Measurements from ENCODE around the gene DOK1. TPM values are rescaled to one million over a fixed set of nuclear protein-coding genes. Genes with fewer than 3 reads are reported as not detected.

The DOK1 gene
- total and polyA plus RNA-seq, 8 donors: 5.7 to 14.0 (median 7.5) TPM

DNA sequence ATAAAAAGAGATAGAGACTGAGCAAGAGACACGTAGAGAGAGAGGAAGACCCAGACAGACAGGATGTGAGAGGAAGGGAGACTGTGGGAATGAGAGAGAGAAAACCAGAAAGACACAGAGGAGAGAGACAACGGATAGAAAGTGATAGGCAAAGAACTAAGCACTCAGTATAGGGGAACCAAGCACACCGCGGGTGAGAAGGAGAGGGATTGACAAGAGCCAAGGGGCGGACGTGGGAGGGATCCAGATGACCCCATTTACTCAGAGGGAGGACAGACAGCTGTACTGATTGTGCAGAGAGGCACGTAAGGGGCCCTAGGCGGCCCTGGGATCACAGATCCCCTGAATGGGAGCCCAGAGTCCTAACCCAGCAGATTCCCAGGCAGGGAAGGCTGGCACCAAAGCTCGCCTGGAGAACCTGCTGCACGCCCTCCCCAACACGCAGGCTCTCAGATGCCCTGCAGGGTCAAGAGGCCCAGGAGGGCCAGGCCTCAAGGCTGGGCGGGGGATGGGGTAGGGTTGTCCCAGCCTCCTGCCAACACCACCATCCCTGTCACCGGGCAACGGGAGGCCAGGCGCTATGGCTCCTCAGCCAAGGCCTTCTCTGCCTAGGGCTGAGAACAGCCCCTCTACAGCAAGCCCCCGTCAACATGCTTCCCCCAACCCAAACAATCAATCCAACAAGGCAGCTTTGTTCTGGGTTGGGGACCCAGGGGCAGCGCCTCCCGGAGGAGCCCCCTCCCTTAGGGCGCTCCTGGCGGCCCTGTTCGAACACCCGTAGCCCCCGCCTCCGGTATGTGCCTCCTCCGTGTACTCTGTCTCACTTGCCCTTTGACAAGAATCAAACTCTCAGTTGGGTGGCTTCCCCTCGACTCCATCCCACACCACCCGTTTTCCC lies 1.4 kb upstream of the DOK1 start:
- ATAC-seq (no peak), FAIRE-seq (no peak), DNase-seq (peak in 4 of 6 donors; percentile 28 to 78 (median 55))
- WGBS, 2 donors: 62 to 63% methylated on average over 27 of the region's 27 CpGs
- Histone ChIP-seq H3K27me3 (no peaks in the 10 kb centered on the region), H3K9me3 (no peaks in the 10 kb centered on the region), H3K4me3 (peak overlapping the region in 2 of 4 donors; percentile 60 to 93), H3K4me1 (peaks cover 0 to 7% (median 3%) of the 10 kb centered on the region in 3 donors), H3K36me3 (no peaks in the 10 kb centered on the region), H3K27ac (no peak overlapping the region)
- intact Hi-C loops (cut with DNase I): no loop called here
- TF ChIP-seq, protein P1, sequence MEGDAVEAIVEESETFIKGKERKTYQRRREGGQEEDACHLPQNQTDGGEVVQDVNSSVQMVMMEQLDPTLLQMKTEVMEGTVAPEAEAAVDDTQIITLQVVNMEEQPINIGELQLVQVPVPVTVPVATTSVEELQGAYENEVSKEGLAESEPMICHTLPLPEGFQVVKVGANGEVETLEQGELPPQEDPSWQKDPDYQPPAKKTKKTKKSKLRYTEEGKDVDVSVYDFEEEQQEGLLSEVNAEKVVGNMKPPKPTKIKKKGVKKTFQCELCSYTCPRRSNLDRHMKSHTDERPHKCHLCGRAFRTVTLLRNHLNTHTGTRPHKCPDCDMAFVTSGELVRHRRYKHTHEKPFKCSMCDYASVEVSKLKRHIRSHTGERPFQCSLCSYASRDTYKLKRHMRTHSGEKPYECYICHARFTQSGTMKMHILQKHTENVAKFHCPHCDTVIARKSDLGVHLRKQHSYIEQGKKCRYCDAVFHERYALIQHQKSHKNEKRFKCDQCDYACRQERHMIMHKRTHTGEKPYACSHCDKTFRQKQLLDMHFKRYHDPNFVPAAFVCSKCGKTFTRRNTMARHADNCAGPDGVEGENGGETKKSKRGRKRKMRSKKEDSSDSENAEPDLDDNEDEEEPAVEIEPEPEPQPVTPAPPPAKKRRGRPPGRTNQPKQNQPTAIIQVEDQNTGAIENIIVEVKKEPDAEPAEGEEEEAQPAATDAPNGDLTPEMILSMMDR (IDR thresholded peaks at IDR 0.05): no peak

DNA sequence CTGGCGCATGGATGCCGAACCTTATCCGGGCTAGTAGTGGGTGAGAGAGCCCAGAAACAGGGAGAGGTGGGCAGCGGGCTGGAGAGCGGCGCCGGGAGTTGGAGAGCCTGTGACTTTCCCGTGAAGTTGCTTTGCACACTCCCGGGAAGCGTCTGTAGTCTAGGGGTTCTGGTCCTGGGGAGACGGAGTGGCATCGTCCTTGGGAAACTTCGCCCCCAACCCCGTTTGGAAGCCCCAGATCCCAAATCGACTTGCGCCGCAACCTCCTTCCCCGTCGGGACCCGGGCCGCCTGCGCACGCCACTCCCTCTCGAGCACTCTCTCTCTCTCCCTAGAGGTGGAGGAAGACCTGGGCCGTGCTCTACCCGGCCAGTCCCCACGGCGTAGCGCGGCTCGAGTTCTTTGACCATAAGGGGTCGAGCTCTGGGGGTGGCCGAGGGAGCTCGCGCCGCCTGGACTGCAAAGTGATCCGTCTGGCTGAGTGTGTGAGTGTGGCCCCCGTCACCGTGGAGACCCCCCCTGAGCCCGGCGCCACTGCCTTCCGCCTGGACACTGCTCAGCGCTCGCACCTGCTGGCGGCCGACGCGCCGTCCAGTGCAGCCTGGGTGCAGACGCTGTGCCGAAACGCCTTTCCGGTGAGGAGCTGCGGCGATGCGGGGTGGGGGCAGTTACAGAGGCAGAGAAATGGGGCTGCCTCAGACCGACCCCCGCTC lies 456 bp downstream of the DOK1 start:
- no peak for FAIRE-seq
- peak; percentile 40 to 86 (median 66) for DNase-seq
- H3K36me3 ChIP-seq: no peaks in the 10 kb centered on the region
- H3K4me1 ChIP-seq: no peaks in the 10 kb centered on the region
- peak overlapping the region; percentile 59 to 93 (median 76) for H3K4me3 ChIP-seq
- WGBS, 2 donors: 3 to 6% methylated on average over 48 to 58 of the region's 58 CpGs
- TF ChIP-seq, protein P1 (IDR thresholded peaks at IDR 0.05): no peak
- intact Hi-C loops (cut with DNase I): no loop called here
- no peaks in the 10 kb centered on the region for H3K9me3 ChIP-seq
- peak overlapping the region; percentile 65 to 77 (median 70) for H3K27ac ChIP-seq
- peak; percentile 65 to 77 (median 74) for ATAC-seq
- H3K27me3 ChIP-seq: no peaks in the 10 kb centered on the region

DNA sequence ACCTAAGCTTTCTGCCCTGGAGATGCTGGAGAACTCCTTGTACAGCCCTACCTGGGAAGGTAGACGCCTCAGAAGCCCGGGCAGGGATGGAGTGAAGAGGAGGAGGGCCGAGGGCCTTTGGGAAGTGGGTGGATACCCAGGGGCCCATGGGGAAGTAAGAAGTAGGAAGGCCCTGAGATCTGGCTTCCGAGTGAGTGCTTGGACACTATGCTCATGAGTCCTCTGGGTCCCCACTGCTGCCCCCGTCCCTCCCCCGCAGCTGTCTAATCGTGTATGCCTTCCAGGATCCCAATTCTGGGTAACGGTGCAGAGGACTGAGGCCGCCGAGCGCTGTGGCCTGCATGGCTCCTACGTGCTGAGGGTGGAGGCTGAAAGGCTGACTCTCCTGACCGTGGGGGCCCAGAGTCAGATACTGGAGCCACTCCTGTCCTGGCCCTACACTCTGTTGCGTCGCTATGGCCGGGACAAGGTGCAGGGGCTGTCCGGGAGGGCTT lies 1.1 kb downstream of the DOK1 start:
- Histone ChIP-seq H3K36me3 (no peaks in the 10 kb centered on the region), H3K9me3 (no peaks in the 10 kb centered on the region), H3K27me3 (no peaks in the 10 kb centered on the region), H3K4me3 (peak overlapping the region in 3 of 4 donors; percentile 60 to 93 (median 91)), H3K4me1 (no peaks in the 10 kb centered on the region), H3K27ac (peak overlapping the region in 2 of 4 donors; percentile 65 to 77)
- FAIRE-seq (no peak), DNase-seq (peak in 2 of 6 donors; percentile 35 to 53), ATAC-seq (no peak)
- WGBS, 2 donors: 82 to 87% methylated on average over 17 of the region's 17 CpGs
- TF ChIP-seq, protein P1 (IDR thresholded peaks at IDR 0.05): no peak
- intact Hi-C loops (cut with DNase I): no loop called here

DNA sequence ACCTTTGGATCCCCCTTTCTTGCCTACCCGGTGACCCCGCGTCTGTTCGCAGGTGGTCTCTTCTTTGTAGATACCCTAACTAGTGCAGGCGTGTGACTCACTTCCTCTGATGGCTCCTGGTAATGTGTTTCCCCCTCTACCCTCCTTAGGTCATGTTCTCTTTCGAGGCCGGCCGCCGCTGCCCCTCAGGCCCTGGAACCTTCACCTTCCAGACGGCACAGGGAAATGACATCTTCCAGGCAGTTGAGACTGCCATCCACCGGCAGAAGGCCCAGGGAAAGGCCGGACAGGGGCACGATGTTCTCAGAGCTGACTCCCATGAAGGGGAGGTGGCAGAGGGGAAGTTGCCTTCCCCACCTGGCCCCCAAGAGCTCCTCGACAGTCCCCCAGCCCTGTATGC lies 1.6 kb downstream of the DOK1 start:
- ATAC-seq (no peak), FAIRE-seq (no peak), DNase-seq (no peak)
- Histone ChIP-seq H3K27me3 (no peaks in the 10 kb centered on the region), H3K36me3 (no peaks in the 10 kb centered on the region), H3K4me1 (no peaks in the 10 kb centered on the region), H3K9me3 (no peaks in the 10 kb centered on the region), H3K4me3 (peak overlapping the region in 1 of 4 donors; percentile 93), H3K27ac (no peak overlapping the region)
- intact Hi-C loops (cut with DNase I): no loop called here
- WGBS, 2 donors: 91 to 94% methylated on average over 14 of the region's 14 CpGs
- TF ChIP-seq, protein P1 (IDR thresholded peaks at IDR 0.05): no peak

Measured in pancreas (tissue), 10 donors.